HG03097 (cell line): ENCODE data around the gene PAQR3.
A peak's percentile ranks its signal among the peaks of the same experiment; 100 is the strongest.
"Not testable (repeated sequence)": the region's sequence is repeated elsewhere in the genome, so short reads cannot be mapped to it uniquely, and the experiment has no call there.

Experiments
- ATAC-seq: cut with Tn5 transposase; IDR thresholded peaks from one replicate; pipeline ENCODE4 v1.9.1; 2021; ENCODE audit not compliant: unreplicated experiment, low FRiP score

The PAQR3 gene

GRCh38 chr4:78930016-78930629, 9.1 kb downstream of the PAQR3 start:
- ATAC-seq, result no peak

- no peak for ATAC-seq
Measured at GRCh38 chr4:78928835-78929234, 10.4 kb downstream of the PAQR3 start.

DNA sequence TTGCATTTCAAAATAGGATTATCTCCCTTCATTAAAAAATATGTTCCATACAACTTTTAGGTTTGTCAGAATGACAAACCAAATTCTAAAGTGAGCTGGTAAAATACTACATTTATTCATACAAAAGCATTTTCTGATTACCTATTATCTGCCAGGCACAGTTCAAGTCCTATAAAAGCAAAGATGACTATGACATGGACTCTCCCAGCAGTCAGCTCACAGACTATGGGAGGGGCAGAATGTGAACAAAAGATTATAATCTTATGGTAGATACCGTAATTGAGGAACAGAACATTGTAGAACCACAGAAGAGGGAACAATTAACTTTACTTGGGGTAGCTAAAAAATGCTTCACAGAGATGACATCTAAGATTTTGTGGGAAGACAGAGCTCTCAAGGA, 12.4 kb downstream of the PAQR3 start:
- ATAC-seq, result no peak

DNA sequence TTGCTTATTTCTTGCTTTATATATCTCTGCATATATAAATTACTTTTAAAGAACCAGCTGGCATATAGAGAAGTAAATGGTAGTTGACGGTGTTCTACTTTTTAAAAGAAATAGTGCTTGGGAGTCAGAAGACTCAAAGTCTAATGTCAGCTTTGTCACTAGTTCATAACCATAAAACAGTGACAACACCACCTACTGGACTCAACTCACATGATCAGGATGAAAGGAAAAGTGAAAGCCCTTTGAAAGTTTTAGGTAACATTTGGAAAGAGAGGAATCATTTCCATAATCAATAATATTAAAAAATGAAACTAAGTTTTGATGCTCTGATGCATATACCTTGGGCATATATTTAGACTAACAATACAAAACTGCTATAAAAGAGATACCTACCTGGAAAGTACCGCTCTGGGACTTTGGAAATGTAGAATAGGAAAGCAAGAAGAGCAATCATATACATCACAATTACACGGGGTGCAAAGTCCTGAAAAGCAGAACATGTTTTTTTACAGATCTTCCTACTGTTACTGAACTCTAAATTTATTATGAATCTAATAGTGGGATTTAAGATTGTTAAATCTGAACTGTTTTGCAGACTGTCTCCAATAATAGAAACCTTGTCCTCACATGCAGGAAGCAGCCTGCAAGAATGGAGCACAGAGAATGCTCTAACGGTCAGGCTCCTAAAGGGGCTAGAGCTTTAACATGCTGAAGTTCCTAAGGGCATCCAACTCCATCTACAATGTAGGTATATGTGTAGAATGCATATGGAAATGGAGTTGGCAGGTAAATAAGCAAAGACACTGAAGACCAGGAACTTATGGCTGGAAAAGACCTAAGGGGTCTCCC, 15.6 kb downstream of the PAQR3 start:
- ATAC-seq, result no peak

DNA sequence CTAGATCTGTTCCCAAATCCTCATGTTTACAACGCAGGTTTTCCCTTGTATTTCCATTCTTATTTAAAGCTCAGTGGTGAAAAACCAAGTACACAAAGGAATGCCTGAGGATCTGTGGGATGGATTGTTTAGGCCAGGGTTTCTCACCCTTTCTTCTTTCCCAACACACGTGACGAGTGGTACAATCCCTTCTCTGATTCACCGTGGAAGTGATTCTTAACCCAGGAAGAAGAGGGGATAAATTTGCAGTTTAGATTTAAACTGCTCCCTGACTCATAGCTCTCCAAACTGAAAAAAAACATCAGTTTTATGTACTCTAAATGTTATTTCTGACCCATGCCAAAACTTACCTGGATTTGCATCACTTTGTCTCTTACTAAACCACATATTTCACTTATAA, 17.0 kb downstream of the PAQR3 start:
- no peak for ATAC-seq

- ATAC-seq, result no peak
Measured at GRCh38 chr4:78910612-78911011, 28.6 kb downstream of the PAQR3 start.

DNA sequence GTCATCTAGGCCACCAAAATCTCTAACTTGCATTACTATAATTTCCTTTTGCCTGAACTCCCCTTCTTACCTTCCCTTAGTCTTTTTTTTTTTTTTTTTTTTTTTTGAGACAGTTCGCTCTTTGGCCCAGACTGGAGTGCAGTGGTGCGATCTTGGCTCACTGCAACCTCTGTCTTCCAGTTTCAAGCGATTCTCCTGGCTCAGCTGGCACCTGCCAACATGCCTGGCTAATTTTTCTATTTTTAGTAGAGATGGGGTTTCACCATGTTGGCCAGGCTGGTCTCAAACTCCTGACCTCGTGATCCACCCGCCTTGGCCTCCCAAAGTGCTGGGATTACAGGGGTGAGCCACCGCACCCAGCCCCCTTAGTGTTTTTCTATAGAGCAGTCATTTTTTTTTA, 30.3 kb downstream of the PAQR3 start:
- not testable (repeated sequence) for ATAC-seq

- no peak for ATAC-seq
Measured at GRCh38 chr4:78907638-78908037, 31.6 kb downstream of the PAQR3 start.

- ATAC-seq, result no peak
Measured at GRCh38 chr4:78904143-78904542, 35.1 kb downstream of the PAQR3 start.

GRCh38 chr4:78902298-78902697, 36.9 kb downstream of the PAQR3 start:
- ATAC-seq, result no peak

- ATAC-seq, result no peak
Measured at GRCh38 chr4:78901882-78902281, 37.4 kb downstream of the PAQR3 start.

- ATAC-seq, result no peak
Measured at GRCh38 chr4:78899302-78899701, 39.9 kb downstream of the PAQR3 start.

DNA sequence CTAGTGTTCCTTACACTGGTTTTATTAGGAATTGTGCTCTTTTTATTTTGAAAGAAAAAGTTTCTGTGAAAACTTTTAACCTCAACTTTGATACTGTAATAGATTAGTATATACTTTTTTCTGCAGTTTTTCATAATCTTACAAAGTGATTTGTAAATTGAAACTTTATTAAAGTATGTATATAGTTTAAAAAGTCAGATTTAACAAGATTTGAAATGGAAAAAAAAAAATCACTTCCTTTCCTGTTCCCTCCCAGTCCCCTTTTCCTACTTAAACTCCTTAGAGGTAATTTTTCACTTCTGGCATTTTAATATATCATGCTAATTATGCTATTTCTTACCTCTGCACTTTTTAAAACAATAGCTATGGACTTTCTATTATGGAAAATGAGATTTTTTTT, 49.3 kb downstream of the PAQR3 start:
- ATAC-seq, result no peak

DNA sequence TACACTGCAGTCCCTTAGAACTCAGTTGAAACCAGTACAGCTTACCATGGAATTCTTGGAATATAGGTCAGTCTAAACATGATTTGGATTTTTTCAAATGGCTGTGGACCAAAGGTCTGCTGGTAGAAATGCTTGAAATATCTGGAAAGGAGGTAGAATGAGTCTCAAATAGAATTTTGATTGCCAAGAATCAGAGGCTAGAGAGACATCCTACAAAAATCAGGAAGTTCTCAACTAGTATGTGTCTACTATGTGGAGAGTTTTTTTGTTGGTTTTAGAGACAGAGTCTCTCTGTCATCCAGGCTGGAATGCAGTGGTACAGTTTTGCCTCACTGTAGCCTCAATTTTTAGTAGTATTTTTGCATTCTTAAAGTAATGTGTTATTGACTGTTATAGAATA, 53.6 kb downstream of the PAQR3 start:
- ATAC-seq, result no peak

DNA sequence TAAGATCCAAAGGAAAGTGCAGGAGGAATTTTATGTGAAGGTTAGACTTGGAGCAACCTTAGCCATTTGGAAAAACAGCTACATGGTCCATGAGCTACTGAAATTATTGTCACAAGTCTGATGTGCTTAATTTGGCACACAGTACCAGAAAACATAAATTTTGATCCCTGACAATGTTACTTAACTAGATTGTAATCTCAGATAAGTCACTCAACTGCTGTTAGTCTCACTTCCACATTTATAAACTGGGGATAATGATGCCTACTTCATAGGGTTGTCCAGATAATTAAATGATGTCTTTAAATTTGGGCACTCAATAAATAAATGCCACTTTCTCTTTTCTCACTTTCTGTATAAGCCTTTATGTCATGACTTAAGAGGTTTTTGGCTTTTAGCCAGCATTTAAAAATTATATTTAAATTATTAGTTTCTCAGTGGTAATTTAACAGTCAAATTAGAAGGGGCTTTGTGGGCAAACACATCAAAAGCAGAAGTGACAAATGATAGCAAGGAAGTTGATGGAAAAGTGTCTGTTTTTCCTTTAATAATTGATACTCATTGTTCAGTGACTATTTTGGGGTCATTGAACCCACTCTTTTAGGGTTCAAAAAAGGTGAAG, 58.3 kb downstream of the PAQR3 start:
- ATAC-seq, result no peak

DNA sequence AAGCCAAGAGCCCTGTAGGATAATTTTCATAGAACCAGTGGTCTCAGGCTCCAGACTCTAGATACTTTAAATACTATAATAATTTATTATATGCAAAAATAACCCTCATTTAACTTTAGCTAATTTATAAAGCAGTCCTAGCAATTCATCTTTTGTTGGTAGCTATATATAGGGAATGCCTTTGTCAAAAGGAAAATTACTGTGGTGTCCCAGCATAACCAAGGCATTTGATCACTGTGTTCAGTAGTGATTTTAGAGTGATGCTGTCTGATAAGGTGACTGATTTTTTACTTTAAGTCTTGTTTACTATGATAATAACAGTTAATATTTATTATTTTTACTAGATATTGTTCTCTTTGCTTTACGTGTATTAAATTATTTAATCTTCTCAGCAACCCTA, 61.2 kb downstream of the PAQR3 start:
- no peak for ATAC-seq

DNA sequence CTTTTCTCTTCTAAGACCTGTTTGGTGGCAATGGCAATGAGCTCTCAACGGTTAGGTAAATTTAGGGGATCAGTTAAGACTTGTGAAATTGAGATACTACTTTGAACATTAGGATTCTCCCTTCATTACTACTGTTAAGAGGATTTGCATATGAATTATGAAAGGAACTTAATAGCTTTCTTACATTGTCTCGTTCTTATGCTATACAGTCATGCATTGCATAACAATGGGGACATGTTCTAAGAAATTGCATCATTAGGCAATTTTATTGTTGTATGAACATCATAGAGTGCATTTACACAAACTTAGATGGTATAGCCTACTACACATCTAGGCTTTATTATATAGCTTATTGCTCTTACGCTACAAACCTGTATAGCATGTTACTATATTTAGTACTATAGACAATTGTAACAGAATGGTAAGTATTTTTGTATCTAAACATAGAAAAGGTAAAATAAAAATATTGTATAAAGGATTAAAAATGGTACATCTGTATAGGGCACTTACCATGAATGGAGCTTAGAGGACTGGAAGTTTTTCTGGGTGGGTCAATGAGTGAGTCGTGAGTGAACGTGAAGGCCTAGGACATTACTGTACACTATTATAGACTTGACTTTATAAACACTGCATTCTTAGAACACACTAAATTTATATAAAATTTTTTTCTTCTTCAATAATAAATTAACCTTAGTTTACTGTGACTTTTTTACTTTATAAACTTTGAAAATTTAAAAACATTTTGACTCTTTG, 62.5 kb downstream of the PAQR3 start:
- ATAC-seq, result no peak

DNA sequence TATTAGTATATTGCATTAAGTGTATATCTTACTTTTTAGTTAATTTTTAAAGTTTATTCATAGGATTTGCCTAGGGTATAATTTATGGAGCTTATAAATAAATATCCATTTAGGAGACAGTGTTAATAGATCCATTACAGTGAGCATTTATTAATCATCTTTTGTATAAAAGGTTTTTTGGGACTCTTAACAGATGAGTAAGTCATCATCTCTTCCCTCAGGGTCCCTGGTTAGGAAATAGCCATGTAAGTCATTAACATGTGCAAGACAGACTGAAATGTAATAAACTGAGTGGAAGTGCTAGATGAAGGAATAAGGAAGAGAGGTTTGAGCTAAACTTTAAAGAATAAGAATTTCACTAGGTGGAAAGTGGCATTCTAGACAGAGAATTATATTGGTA, 69.2 kb downstream of the PAQR3 start:
- no peak for ATAC-seq

GRCh38 chr4:78868712-78869111, 70.5 kb downstream of the PAQR3 start:
- ATAC-seq, result not testable (repeated sequence)

- no peak for ATAC-seq
Measured at GRCh38 chr4:78865451-78865850, 73.8 kb downstream of the PAQR3 start.

- ATAC-seq, result peak; percentile 64
Measured at GRCh38 chr4:78864405-78865024, 74.7 kb downstream of the PAQR3 start.
